ENCODE data around the gene APEH. TPM values are rescaled to one million over a fixed set of nuclear protein-coding genes. Genes with fewer than 3 reads are reported as not detected.

Gene APEH
- total and polyA plus RNA-seq, 2 donors from 2014 or later = 138 to 143 TPM

DNA sequence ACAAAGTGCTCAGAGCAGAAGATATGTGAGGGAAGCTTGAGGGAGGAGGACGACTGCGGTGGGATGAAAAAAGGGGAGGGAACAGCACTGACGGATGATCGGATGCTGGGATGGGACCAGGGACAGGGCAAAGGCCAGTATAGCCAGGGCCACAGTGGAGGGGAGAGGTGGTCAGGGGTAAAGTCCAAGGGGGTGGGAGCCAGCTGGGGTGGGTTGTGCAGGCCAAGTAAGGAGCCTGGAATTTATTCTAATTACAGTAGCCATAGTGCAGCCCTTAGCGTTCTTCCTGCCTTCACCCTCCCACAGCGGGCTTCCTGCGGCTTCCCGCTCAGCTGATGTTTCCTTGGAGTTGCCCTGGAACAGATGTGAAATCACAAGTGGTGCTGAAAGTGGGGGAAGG is 7.6 kb upstream of the APEH start:
- no peaks in the 10 kb centered on the region for H3K9me3 ChIP-seq (ENCODE audit: control insufficient read depth in 2 of 3, insufficient read depth in 1 of 3, low read length in 3 of 3)
- TF ChIP-seq, protein P1, sequence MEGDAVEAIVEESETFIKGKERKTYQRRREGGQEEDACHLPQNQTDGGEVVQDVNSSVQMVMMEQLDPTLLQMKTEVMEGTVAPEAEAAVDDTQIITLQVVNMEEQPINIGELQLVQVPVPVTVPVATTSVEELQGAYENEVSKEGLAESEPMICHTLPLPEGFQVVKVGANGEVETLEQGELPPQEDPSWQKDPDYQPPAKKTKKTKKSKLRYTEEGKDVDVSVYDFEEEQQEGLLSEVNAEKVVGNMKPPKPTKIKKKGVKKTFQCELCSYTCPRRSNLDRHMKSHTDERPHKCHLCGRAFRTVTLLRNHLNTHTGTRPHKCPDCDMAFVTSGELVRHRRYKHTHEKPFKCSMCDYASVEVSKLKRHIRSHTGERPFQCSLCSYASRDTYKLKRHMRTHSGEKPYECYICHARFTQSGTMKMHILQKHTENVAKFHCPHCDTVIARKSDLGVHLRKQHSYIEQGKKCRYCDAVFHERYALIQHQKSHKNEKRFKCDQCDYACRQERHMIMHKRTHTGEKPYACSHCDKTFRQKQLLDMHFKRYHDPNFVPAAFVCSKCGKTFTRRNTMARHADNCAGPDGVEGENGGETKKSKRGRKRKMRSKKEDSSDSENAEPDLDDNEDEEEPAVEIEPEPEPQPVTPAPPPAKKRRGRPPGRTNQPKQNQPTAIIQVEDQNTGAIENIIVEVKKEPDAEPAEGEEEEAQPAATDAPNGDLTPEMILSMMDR (IDR thresholded peaks at IDR 0.05; ENCODE audit: borderline replicate concordance, extremely low read depth, insufficient read depth) = no peak
- intact Hi-C loops (cut with DNase I) = loop anchor here (10.0 kb wide), 1 partner anchor 122 kb away; no protein-coding TSS in a partner anchor
- H3K4me1 ChIP-seq (ENCODE audit: control insufficient read depth in 2 of 3, insufficient read depth in 2 of 3, low read depth in 1 of 3, low read length in 3 of 3) = peaks cover 0 to 29% (median 17%) of the 10 kb centered on the region in 3 donors
- no peak overlapping the region for H3K4me3 ChIP-seq (ENCODE audit: low read length in 3 of 3)
- H3K27me3 ChIP-seq (ENCODE audit: control insufficient read depth, insufficient read depth, low read length) = no peaks in the 10 kb centered on the region
- FAIRE-seq (no peak), DNase-seq (peak in 3 of 5 donors; percentile 33 to 64 (median 38))
- no peak overlapping the region for H3K27ac ChIP-seq (ENCODE audit: low read depth in 2 of 2, low read length in 2 of 2)
- no peaks in the 10 kb centered on the region for H3K36me3 ChIP-seq (ENCODE audit: control insufficient read depth in 2 of 3, insufficient read depth in 3 of 3, low read length in 3 of 3)
- no peak overlapping the region for H3K9ac ChIP-seq (ENCODE audit: low read length in 3 of 3)

- DNase-seq (no peak), FAIRE-seq (no peak)
- intact Hi-C loops (cut with DNase I) = loop anchor here (10.0 kb wide), 1 partner anchor 123 kb away; no protein-coding TSS in a partner anchor
- TF ChIP-seq, protein P1 (IDR thresholded peaks at IDR 0.05; ENCODE audit: borderline replicate concordance, extremely low read depth, insufficient read depth) = no peak
- Histone ChIP-seq H3K27ac (ENCODE audit: low read depth in 2 of 2, low read length in 2 of 2) (no peak overlapping the region), H3K36me3 (ENCODE audit: control insufficient read depth in 2 of 3, insufficient read depth in 3 of 3, low read length in 3 of 3) (no peaks in the 10 kb centered on the region), H3K4me3 (ENCODE audit: low read length in 3 of 3) (no peak overlapping the region), H3K9ac (ENCODE audit: low read length in 3 of 3) (no peak overlapping the region), H3K27me3 (ENCODE audit: control insufficient read depth, insufficient read depth, low read length) (no peaks in the 10 kb centered on the region), H3K4me1 (ENCODE audit: control insufficient read depth in 2 of 3, insufficient read depth in 2 of 3, low read depth in 1 of 3, low read length in 3 of 3) (peaks cover 0 to 29% (median 17%) of the 10 kb centered on the region in 3 donors), H3K9me3 (ENCODE audit: control insufficient read depth in 2 of 3, insufficient read depth in 1 of 3, low read length in 3 of 3) (no peaks in the 10 kb centered on the region)
Measured at GRCh38 chr3:49667701-49668413, 6.3 kb upstream of the APEH start.

- H3K36me3 ChIP-seq (ENCODE audit: control insufficient read depth in 2 of 3, insufficient read depth in 3 of 3, low read length in 3 of 3) = no peaks in the 10 kb centered on the region
- H3K27ac ChIP-seq (ENCODE audit: low read depth in 2 of 2, low read length in 2 of 2) = no peak overlapping the region
- no peak overlapping the region for H3K9ac ChIP-seq (ENCODE audit: low read length in 3 of 3)
- H3K4me1 ChIP-seq (ENCODE audit: control insufficient read depth in 2 of 3, insufficient read depth in 2 of 3, low read depth in 1 of 3, low read length in 3 of 3) = peaks cover 2 to 33% (median 22%) of the 10 kb centered on the region in 3 donors
- intact Hi-C loops (cut with DNase I) = loop anchor here (10.0 kb wide), 1 partner anchor 124 kb away; no protein-coding TSS in a partner anchor
- H3K9me3 ChIP-seq (ENCODE audit: control insufficient read depth in 2 of 3, insufficient read depth in 1 of 3, low read length in 3 of 3) = no peaks in the 10 kb centered on the region
- DNase-seq (no peak), FAIRE-seq (no peak)
- TF ChIP-seq, protein P1 (IDR thresholded peaks at IDR 0.05; ENCODE audit: borderline replicate concordance, extremely low read depth, insufficient read depth) = no peak
- no peaks in the 10 kb centered on the region for H3K27me3 ChIP-seq (ENCODE audit: control insufficient read depth, insufficient read depth, low read length)
- no peak overlapping the region for H3K4me3 ChIP-seq (ENCODE audit: low read length in 3 of 3)
Measured at GRCh38 chr3:49668414-49668797, 5.7 kb upstream of the APEH start.

Measured in kidney (tissue), 14 donors.